HCT116 (cell line): ENCODE data around the gene OSBPL1A.

Experiments
- EGR1 ChIP-seq: IDR thresholded peaks from 2 replicates; pipeline ENCODE4 v1.6.1; 2012; ENCODE audit warnings: low read depth
- EZH2 ChIP-seq: fragments of 200-600 bp; sonication (generic); IDR thresholded peaks from 2 replicates; pipeline ENCODE4 v1.6.1; 2017; ENCODE audit warnings: antibody characterized with exemption, mixed run types
- FOSL1 ChIP-seq: IDR thresholded peaks from 2 replicates; pipeline ENCODE4 v1.6.1; 2012; ENCODE audit warnings: low read depth
- POLR2A ChIP-seq: IDR thresholded peaks from 2 replicates; pipeline ENCODE4 v1.7.0; 2011; ENCODE audit warnings: borderline replicate concordance; ENCODE audit not compliant: insufficient read depth, insufficient read length; ENCODE audit errors: extremely low read depth
- POLR2AphosphoS5 ChIP-seq: IDR thresholded peaks from 2 replicates; pipeline ENCODE4 v1.6.1; 2011; ENCODE audit warnings: mild to moderate bottlenecking, low read depth, low read length, moderate library complexity
- RAD21 ChIP-seq: IDR thresholded peaks from 2 replicates; pipeline ENCODE4 v1.6.1; 2012; ENCODE audit warnings: low read depth, mild to moderate bottlenecking
- YY1 ChIP-seq: IDR thresholded peaks from 2 replicates; pipeline ENCODE4 v1.6.1; 2011; ENCODE audit warnings: low read length, low read depth, moderate library complexity, mild to moderate bottlenecking; ENCODE audit not compliant: insufficient replicate concordance; ENCODE audit errors: extremely low read depth
- ZNF274 ChIP-seq: fragments of 200-500 bp; sonication (Bioruptor generic); IDR thresholded peaks from 2 replicates; pipeline ENCODE4 v1.6.1; 2014; ENCODE audit warnings: mild to moderate bottlenecking, low read depth, low read length, inconsistent platforms
- TF ChIP-seq, protein P1 (sequence below), 3 experiments: fragments of 200-600 bp in 1 of 3; sonication (generic) in 1 of 3; IDR thresholded peaks in 2 of 3; conservative IDR thresholded peaks in 1 of 3; 2 replicates each; pipeline ENCODE4 v1.5.1; 2012 to 2017; ENCODE audit warnings: low read depth in 2 of 3, low read length in 2 of 3, antibody characterized with exemption in 1 of 3, borderline replicate concordance in 1 of 3, control low read depth in 1 of 3, mild to moderate bottlenecking in 1 of 3, mixed read lengths in 1 of 3, mixed run types in 1 of 3, moderate library complexity in 1 of 3; ENCODE audit not compliant: insufficient read depth in 1 of 3
- TF ChIP-seq, protein P2 (sequence below): IDR thresholded peaks from 2 replicates; pipeline ENCODE4 v1.6.1; 2011; ENCODE audit warnings: mild to moderate bottlenecking, low read length, moderate library complexity; ENCODE audit not compliant: insufficient replicate concordance; ENCODE audit errors: extremely low read depth
- TF ChIP-seq, protein P3 (sequence below): IDR thresholded peaks from 2 replicates; pipeline ENCODE4 v1.6.1; 2012; ENCODE audit warnings: low read depth

DNA sequence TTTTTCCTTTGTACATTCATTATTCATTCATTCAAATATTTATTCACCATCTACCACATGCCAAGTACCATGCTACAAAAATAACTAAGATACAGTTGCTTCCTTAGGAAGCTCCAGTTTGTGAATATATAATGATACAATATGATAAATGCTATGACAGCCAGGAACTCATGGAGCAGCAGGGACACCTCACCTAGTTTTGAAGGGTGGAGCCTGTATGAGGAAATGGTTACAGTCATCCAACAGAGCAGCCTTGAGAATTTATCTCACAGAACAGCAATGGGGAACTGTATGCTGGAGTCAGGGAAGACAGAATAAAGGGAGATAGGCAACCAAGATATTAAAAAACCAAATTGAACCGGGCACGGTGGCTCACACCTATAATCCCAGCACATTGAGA lies 124.0 kb downstream of the OSBPL1A start:
- no peak for TF ChIP-seq POLR2A
- TF ChIP-seq, protein P1, sequence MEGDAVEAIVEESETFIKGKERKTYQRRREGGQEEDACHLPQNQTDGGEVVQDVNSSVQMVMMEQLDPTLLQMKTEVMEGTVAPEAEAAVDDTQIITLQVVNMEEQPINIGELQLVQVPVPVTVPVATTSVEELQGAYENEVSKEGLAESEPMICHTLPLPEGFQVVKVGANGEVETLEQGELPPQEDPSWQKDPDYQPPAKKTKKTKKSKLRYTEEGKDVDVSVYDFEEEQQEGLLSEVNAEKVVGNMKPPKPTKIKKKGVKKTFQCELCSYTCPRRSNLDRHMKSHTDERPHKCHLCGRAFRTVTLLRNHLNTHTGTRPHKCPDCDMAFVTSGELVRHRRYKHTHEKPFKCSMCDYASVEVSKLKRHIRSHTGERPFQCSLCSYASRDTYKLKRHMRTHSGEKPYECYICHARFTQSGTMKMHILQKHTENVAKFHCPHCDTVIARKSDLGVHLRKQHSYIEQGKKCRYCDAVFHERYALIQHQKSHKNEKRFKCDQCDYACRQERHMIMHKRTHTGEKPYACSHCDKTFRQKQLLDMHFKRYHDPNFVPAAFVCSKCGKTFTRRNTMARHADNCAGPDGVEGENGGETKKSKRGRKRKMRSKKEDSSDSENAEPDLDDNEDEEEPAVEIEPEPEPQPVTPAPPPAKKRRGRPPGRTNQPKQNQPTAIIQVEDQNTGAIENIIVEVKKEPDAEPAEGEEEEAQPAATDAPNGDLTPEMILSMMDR (IDR thresholded peaks at IDR 0.05 in 2 of 3, conservative IDR thresholded peaks at IDR 0.05 in 1 of 3; ENCODE audit: borderline replicate concordance in 1 of 3, insufficient read depth in 1 of 3, low read depth in 2 of 3, low read length in 2 of 3) = no peak
- no peak for TF ChIP-seq EGR1
- TF ChIP-seq RAD21 = no peak
- no peak for TF ChIP-seq EZH2
- no peak for TF ChIP-seq FOSL1
- no peak for TF ChIP-seq ZNF274
- TF ChIP-seq YY1 = no peak
- no peak for TF ChIP-seq POLR2AphosphoS5
- TF ChIP-seq, protein P2, sequence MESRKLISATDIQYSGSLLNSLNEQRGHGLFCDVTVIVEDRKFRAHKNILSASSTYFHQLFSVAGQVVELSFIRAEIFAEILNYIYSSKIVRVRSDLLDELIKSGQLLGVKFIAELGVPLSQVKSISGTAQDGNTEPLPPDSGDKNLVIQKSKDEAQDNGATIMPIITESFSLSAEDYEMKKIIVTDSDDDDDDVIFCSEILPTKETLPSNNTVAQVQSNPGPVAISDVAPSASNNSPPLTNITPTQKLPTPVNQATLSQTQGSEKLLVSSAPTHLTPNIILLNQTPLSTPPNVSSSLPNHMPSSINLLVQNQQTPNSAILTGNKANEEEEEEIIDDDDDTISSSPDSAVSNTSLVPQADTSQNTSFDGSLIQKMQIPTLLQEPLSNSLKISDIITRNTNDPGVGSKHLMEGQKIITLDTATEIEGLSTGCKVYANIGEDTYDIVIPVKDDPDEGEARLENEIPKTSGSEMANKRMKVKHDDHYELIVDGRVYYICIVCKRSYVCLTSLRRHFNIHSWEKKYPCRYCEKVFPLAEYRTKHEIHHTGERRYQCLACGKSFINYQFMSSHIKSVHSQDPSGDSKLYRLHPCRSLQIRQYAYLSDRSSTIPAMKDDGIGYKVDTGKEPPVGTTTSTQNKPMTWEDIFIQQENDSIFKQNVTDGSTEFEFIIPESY = no peak
- TF ChIP-seq, protein P3, sequence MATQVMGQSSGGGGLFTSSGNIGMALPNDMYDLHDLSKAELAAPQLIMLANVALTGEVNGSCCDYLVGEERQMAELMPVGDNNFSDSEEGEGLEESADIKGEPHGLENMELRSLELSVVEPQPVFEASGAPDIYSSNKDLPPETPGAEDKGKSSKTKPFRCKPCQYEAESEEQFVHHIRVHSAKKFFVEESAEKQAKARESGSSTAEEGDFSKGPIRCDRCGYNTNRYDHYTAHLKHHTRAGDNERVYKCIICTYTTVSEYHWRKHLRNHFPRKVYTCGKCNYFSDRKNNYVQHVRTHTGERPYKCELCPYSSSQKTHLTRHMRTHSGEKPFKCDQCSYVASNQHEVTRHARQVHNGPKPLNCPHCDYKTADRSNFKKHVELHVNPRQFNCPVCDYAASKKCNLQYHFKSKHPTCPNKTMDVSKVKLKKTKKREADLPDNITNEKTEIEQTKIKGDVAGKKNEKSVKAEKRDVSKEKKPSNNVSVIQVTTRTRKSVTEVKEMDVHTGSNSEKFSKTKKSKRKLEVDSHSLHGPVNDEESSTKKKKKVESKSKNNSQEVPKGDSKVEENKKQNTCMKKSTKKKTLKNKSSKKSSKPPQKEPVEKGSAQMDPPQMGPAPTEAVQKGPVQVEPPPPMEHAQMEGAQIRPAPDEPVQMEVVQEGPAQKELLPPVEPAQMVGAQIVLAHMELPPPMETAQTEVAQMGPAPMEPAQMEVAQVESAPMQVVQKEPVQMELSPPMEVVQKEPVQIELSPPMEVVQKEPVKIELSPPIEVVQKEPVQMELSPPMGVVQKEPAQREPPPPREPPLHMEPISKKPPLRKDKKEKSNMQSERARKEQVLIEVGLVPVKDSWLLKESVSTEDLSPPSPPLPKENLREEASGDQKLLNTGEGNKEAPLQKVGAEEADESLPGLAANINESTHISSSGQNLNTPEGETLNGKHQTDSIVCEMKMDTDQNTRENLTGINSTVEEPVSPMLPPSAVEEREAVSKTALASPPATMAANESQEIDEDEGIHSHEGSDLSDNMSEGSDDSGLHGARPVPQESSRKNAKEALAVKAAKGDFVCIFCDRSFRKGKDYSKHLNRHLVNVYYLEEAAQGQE = no peak
